ENCODE measurements around the gene SLCO4A1.
A peak's percentile ranks its signal among the peaks of the same experiment; 100 is the strongest.

Gene SLCO4A1

GRCh38 chr20:62710221-62710885 lies 68.0 kb downstream of the SLCO4A1 start:
- no peak overlapping the region for H3K27ac ChIP-seq (replicated peaks; ENCODE audit: low read length)
- no peaks in the 10 kb centered on the region for H3K36me3 ChIP-seq (replicated peaks in 1 of 2; ENCODE audit: control insufficient read depth in 2 of 2, insufficient read depth in 2 of 2, low read length in 2 of 2)
- H2BK12ac ChIP-seq (ENCODE audit: low read length) = no peak overlapping the region
- no peak overlapping the region for H2AFZ ChIP-seq (ENCODE audit: low read length)
- peak overlapping the region in 1 of 2 donors; percentile 12 for H3K4me3 ChIP-seq (ENCODE audit: low read length in 2 of 2)
- peak overlapping the region; percentile 47 for H2BK120ac ChIP-seq (ENCODE audit: low read depth, low read length)
- H3K79me1 ChIP-seq (ENCODE audit: low read depth, low read length) = no peaks in the 10 kb centered on the region
- H3K4ac ChIP-seq (ENCODE audit: low read length) = no peak overlapping the region
- no peak overlapping the region for H4K91ac ChIP-seq (ENCODE audit: low read depth, low read length, poor library complexity)
- no CpG with 5 or more reads among the region's 20 CpGs for WGBS, 2 donors (ENCODE audit: extremely low coverage in 2 of 2, insufficient read length in 2 of 2, insufficient replicate concordance in 1 of 2)
- DNase-seq (ENCODE audit: low spot score) = no peak
- H2BK15ac ChIP-seq (ENCODE audit: low read length) = peak overlapping the region; percentile 58
- no peak overlapping the region for H2BK5ac ChIP-seq (ENCODE audit: low read length)
- H3K18ac ChIP-seq (ENCODE audit: low read length) = peak overlapping the region; percentile 36
- H2AK5ac ChIP-seq (ENCODE audit: low read depth, low read length) = peak overlapping the region; percentile 40
- peak overlapping the region; percentile 21 for H3K14ac ChIP-seq (ENCODE audit: low read length)
- peaks cover 0 to 7% of the 10 kb centered on the region in 2 donors for H3K4me1 ChIP-seq (ENCODE audit: control insufficient read depth in 2 of 2, insufficient read depth in 1 of 2, low read depth in 1 of 2, low read length in 2 of 2)
- H3K27me3 ChIP-seq (ENCODE audit: control insufficient read depth in 3 of 3, insufficient read depth in 3 of 3, low read depth in 1 of 3, low read length in 3 of 3) = peaks cover 18 to 90% (median 37%) of the 10 kb centered on the region in 3 experiments
- H3K9me3 ChIP-seq (replicated peaks in 1 of 2; ENCODE audit: control insufficient read depth in 2 of 2, insufficient read depth in 1 of 2, low read depth in 1 of 2, low read length in 2 of 2) = peaks cover 0 to 8% of the 10 kb centered on the region in 2 donors
- no peak overlapping the region for H3K4me2 ChIP-seq (ENCODE audit: insufficient read depth, low read length, poor library complexity, severe bottlenecking)
- H3K9ac ChIP-seq (ENCODE audit: low read depth, low read length, poor library complexity) = no peak overlapping the region
- peak overlapping the region; percentile 85 for H3K23ac ChIP-seq (ENCODE audit: low read depth, low read length, poor library complexity)
- peak overlapping the region; percentile 92 for H4K8ac ChIP-seq (ENCODE audit: low read depth, low read length)

GRCh38 chr20:62710886-62711702 lies 68.8 kb downstream of the SLCO4A1 start:
- Histone ChIP-seq H2BK5ac (ENCODE audit: low read length) (peak overlapping the region; percentile 39), H2BK120ac (ENCODE audit: low read depth, low read length) (no peak overlapping the region), H3K79me1 (ENCODE audit: low read depth, low read length) (no peaks in the 10 kb centered on the region), H3K36me3 (replicated peaks in 1 of 2; ENCODE audit: control insufficient read depth in 2 of 2, insufficient read depth in 2 of 2, low read length in 2 of 2) (no peaks in the 10 kb centered on the region), H3K4me1 (ENCODE audit: control insufficient read depth in 2 of 2, insufficient read depth in 1 of 2, low read depth in 1 of 2, low read length in 2 of 2) (peaks cover 0 to 5% of the 10 kb centered on the region in 2 donors), H3K4me2 (ENCODE audit: insufficient read depth, low read length, poor library complexity, severe bottlenecking) (no peak overlapping the region), H4K91ac (ENCODE audit: low read depth, low read length, poor library complexity) (no peak overlapping the region), H3K14ac (ENCODE audit: low read length) (peak overlapping the region; percentile 47), H2BK12ac (ENCODE audit: low read length) (no peak overlapping the region), H3K27me3 (ENCODE audit: control insufficient read depth in 3 of 3, insufficient read depth in 3 of 3, low read depth in 1 of 3, low read length in 3 of 3) (peaks cover 18 to 87% (median 37%) of the 10 kb centered on the region in 3 experiments), H3K18ac (ENCODE audit: low read length) (peak overlapping the region; percentile 87), H3K23ac (ENCODE audit: low read depth, low read length, poor library complexity) (no peak overlapping the region), H3K9ac (ENCODE audit: low read depth, low read length, poor library complexity) (peak overlapping the region; percentile 60), H3K4me3 (ENCODE audit: low read length in 2 of 2) (no peak overlapping the region), H2AK5ac (ENCODE audit: low read depth, low read length) (peak overlapping the region; percentile 40), H2AFZ (ENCODE audit: low read length) (no peak overlapping the region), H4K8ac (ENCODE audit: low read depth, low read length) (no peak overlapping the region), H3K4ac (ENCODE audit: low read length) (no peak overlapping the region), H3K9me3 (replicated peaks in 1 of 2; ENCODE audit: control insufficient read depth in 2 of 2, insufficient read depth in 1 of 2, low read depth in 1 of 2, low read length in 2 of 2) (peaks cover 0 to 8% of the 10 kb centered on the region in 2 donors), H3K27ac (replicated peaks; ENCODE audit: low read length) (no peak overlapping the region), H2BK15ac (ENCODE audit: low read length) (no peak overlapping the region)
- no peak for DNase-seq (ENCODE audit: low spot score)
- WGBS, 2 donors (ENCODE audit: extremely low coverage in 2 of 2, insufficient read length in 2 of 2, insufficient replicate concordance in 1 of 2) = no CpG with 5 or more reads among the region's 23 CpGs

GRCh38 chr20:62711703-62712101 lies 69.4 kb downstream of the SLCO4A1 start:
- no CpG with 5 or more reads among the region's 23 CpGs for WGBS, 2 donors (ENCODE audit: extremely low coverage in 2 of 2, insufficient read length in 2 of 2, insufficient replicate concordance in 1 of 2)

GRCh38 chr20:62712606-62713005 lies 70.3 kb downstream of the SLCO4A1 start:
- H2AFZ ChIP-seq (ENCODE audit: low read length) = no peak overlapping the region
- H3K4ac ChIP-seq (ENCODE audit: low read length) = peak overlapping the region; percentile 37
- H2BK5ac ChIP-seq (ENCODE audit: low read length) = no peak overlapping the region
- no peak overlapping the region for H3K27ac ChIP-seq (replicated peaks; ENCODE audit: low read length)
- H2BK15ac ChIP-seq (ENCODE audit: low read length) = peak overlapping the region; percentile 67
- no peak overlapping the region for H2BK12ac ChIP-seq (ENCODE audit: low read length)
- H3K9ac ChIP-seq (ENCODE audit: low read depth, low read length, poor library complexity) = peak overlapping the region; percentile 12
- H3K36me3 ChIP-seq (replicated peaks in 1 of 2; ENCODE audit: control insufficient read depth in 2 of 2, insufficient read depth in 2 of 2, low read length in 2 of 2) = no peaks in the 10 kb centered on the region
- no peak overlapping the region for H3K4me2 ChIP-seq (ENCODE audit: insufficient read depth, low read length, poor library complexity, severe bottlenecking)
- H3K4me3 ChIP-seq (ENCODE audit: low read length in 2 of 2) = no peak overlapping the region
- peak overlapping the region; percentile 17 for H3K14ac ChIP-seq (ENCODE audit: low read length)
- no CpG with 5 or more reads among the region's 8 CpGs for WGBS, 2 donors (ENCODE audit: extremely low coverage in 2 of 2, insufficient read length in 2 of 2, insufficient replicate concordance in 1 of 2)
- no peak overlapping the region for H2AK5ac ChIP-seq (ENCODE audit: low read depth, low read length)
- no peaks in the 10 kb centered on the region for H3K79me1 ChIP-seq (ENCODE audit: low read depth, low read length)
- H3K23ac ChIP-seq (ENCODE audit: low read depth, low read length, poor library complexity) = peak overlapping the region; percentile 1
- H4K91ac ChIP-seq (ENCODE audit: low read depth, low read length, poor library complexity) = no peak overlapping the region
- DNase-seq (ENCODE audit: low spot score) = no peak
- H3K9me3 ChIP-seq (replicated peaks in 1 of 2; ENCODE audit: control insufficient read depth in 2 of 2, insufficient read depth in 1 of 2, low read depth in 1 of 2, low read length in 2 of 2) = peaks cover 0 to 8% of the 10 kb centered on the region in 2 donors
- peaks cover 18 to 74% (median 36%) of the 10 kb centered on the region in 3 experiments for H3K27me3 ChIP-seq (ENCODE audit: control insufficient read depth in 3 of 3, insufficient read depth in 3 of 3, low read depth in 1 of 3, low read length in 3 of 3)
- H3K4me1 ChIP-seq (ENCODE audit: control insufficient read depth in 2 of 2, insufficient read depth in 1 of 2, low read depth in 1 of 2, low read length in 2 of 2) = peaks cover 0 to 3% of the 10 kb centered on the region in 2 donors
- H4K8ac ChIP-seq (ENCODE audit: low read depth, low read length) = no peak overlapping the region
- H2BK120ac ChIP-seq (ENCODE audit: low read depth, low read length) = no peak overlapping the region
- no peak overlapping the region for H3K18ac ChIP-seq (ENCODE audit: low read length)

More at GRCh38 chr20:62711703-62712101, 69.4 kb downstream of the SLCO4A1 start:
- H2BK120ac ChIP-seq (ENCODE audit: low read depth, low read length) = no peak overlapping the region
- peak overlapping the region; percentile 64 for H3K18ac ChIP-seq (ENCODE audit: low read length)
- H3K9me3 ChIP-seq (replicated peaks in 1 of 2; ENCODE audit: control insufficient read depth in 2 of 2, insufficient read depth in 1 of 2, low read depth in 1 of 2, low read length in 2 of 2) = peaks cover 0 to 8% of the 10 kb centered on the region in 2 donors
- peaks cover 18 to 82% (median 37%) of the 10 kb centered on the region in 3 experiments for H3K27me3 ChIP-seq (ENCODE audit: control insufficient read depth in 3 of 3, insufficient read depth in 3 of 3, low read depth in 1 of 3, low read length in 3 of 3)
- H3K4me1 ChIP-seq (ENCODE audit: control insufficient read depth in 2 of 2, insufficient read depth in 1 of 2, low read depth in 1 of 2, low read length in 2 of 2) = peaks cover 0 to 4% of the 10 kb centered on the region in 2 donors
- no peak overlapping the region for H4K8ac ChIP-seq (ENCODE audit: low read depth, low read length)
- H2AFZ ChIP-seq (ENCODE audit: low read length) = no peak overlapping the region
- peak overlapping the region; percentile 17 for H3K14ac ChIP-seq (ENCODE audit: low read length)
- H3K36me3 ChIP-seq (replicated peaks in 1 of 2; ENCODE audit: control insufficient read depth in 2 of 2, insufficient read depth in 2 of 2, low read length in 2 of 2) = no peaks in the 10 kb centered on the region
- H2AK5ac ChIP-seq (ENCODE audit: low read depth, low read length) = no peak overlapping the region
- H3K9ac ChIP-seq (ENCODE audit: low read depth, low read length, poor library complexity) = no peak overlapping the region
- H2BK15ac ChIP-seq (ENCODE audit: low read length) = peak overlapping the region; percentile 49
- H4K91ac ChIP-seq (ENCODE audit: low read depth, low read length, poor library complexity) = no peak overlapping the region
- no peak for DNase-seq (ENCODE audit: low spot score)
- H2BK5ac ChIP-seq (ENCODE audit: low read length) = peak overlapping the region; percentile 39
- H3K4me2 ChIP-seq (ENCODE audit: insufficient read depth, low read length, poor library complexity, severe bottlenecking) = no peak overlapping the region
- H3K4ac ChIP-seq (ENCODE audit: low read length) = no peak overlapping the region
- no peaks in the 10 kb centered on the region for H3K79me1 ChIP-seq (ENCODE audit: low read depth, low read length)
- peak overlapping the region; percentile 41 for H2BK12ac ChIP-seq (ENCODE audit: low read length)
- peak overlapping the region; percentile 98 for H3K23ac ChIP-seq (ENCODE audit: low read depth, low read length, poor library complexity)
- H3K4me3 ChIP-seq (ENCODE audit: low read length in 2 of 2) = no peak overlapping the region
- H3K27ac ChIP-seq (replicated peaks; ENCODE audit: low read length) = no peak overlapping the region
